ENCODE results near the gene KIF4A.
"Not testable (repeated sequence)": the region's sequence is repeated elsewhere in the genome, so short reads cannot be mapped to it uniquely, and the experiment has no call there.

KIF4A gene

GRCh38 chrX:70386235-70386634, 96.3 kb downstream of the KIF4A start:
- no peak for FAIRE-seq
- DNase-seq (ENCODE audit: low spot score) = no peak

GRCh38 chrX:70398899-70399298, 109.0 kb downstream of the KIF4A start:
- DNase-seq (ENCODE audit: low spot score) (no peak), FAIRE-seq (no peak)

GRCh38 chrX:70400181-70400580, 110.3 kb downstream of the KIF4A start:
- not testable (repeated sequence) for DNase-seq (ENCODE audit: low spot score); FAIRE-seq

- FAIRE-seq = no peak
- DNase-seq (ENCODE audit: low spot score) = no peak
These were observed 112.8 kb downstream of the KIF4A start for GRCh38 chrX:70402721-70403120.

GRCh38 chrX:70405003-70405402, 115.1 kb downstream of the KIF4A start:
- no peak for FAIRE-seq

GRCh38 chrX:70410921-70411320, 121.0 kb downstream of the KIF4A start:
- FAIRE-seq = no peak
- no peak for DNase-seq (ENCODE audit: low spot score)

More at GRCh38 chrX:70405003-70405402, 115.1 kb downstream of the KIF4A start:
- DNase-seq (ENCODE audit: low spot score) = no peak

GRCh38 chrX:70411475-70411874, 121.6 kb downstream of the KIF4A start:
- FAIRE-seq = no peak
- DNase-seq (ENCODE audit: low spot score) = no peak

- FAIRE-seq (no peak), DNase-seq (ENCODE audit: low spot score) (no peak)
These were observed 131.7 kb downstream of the KIF4A start for GRCh38 chrX:70421618-70422017.

GRCh38 chrX:70422851-70423341, 133.0 kb downstream of the KIF4A start, which contains the start of gene GDPD2:
TSS of gene GDPD2 (plus strand) at chrX:70423314. CDS start at chrX:70424985, 1,671 bp downstream.
- no peak for DNase-seq (ENCODE audit: low spot score)

GRCh38 chrX:70423936-70424675, 134.2 kb downstream of the KIF4A start:
- DNase-seq (ENCODE audit: low spot score) (no peak), FAIRE-seq (no peak)

More at GRCh38 chrX:70422851-70423341, 133.0 kb downstream of the KIF4A start, which contains the start of gene GDPD2:
- FAIRE-seq = no peak

- FAIRE-seq = no peak
- DNase-seq (ENCODE audit: low spot score) = no peak
These were observed 134.9 kb downstream of the KIF4A start for GRCh38 chrX:70424801-70425200.

- FAIRE-seq = no peak
- DNase-seq (ENCODE audit: low spot score) = no peak
These were observed 136.7 kb downstream of the KIF4A start for GRCh38 chrX:70426286-70427278.

- DNase-seq (ENCODE audit: low spot score) (no peak), FAIRE-seq (no peak)
These were observed 137.5 kb downstream of the KIF4A start for GRCh38 chrX:70427365-70427764.

GRCh38 chrX:70429759-70430158, 139.9 kb downstream of the KIF4A start:
- FAIRE-seq = no peak
- DNase-seq (ENCODE audit: low spot score) = no peak

GRCh38 chrX:70432936-70433847, 143.3 kb downstream of the KIF4A start:
- no peak for DNase-seq (ENCODE audit: low spot score)
- no peak for FAIRE-seq

GRCh38 chrX:70433848-70434351, 144.0 kb downstream of the KIF4A start:
- DNase-seq (ENCODE audit: low spot score) (peak; percentile 78), FAIRE-seq (no peak)

GRCh38 chrX:70434352-70434866, 144.5 kb downstream of the KIF4A start:
- DNase-seq (ENCODE audit: low spot score) (peak; percentile 93), FAIRE-seq (no peak)

- FAIRE-seq (no peak), DNase-seq (ENCODE audit: low spot score) (peak; percentile 32)
These were observed 145.1 kb downstream of the KIF4A start for GRCh38 chrX:70434914-70435586.

GRCh38 chrX:70436343-70436742, 146.4 kb downstream of the KIF4A start:
- FAIRE-seq (no peak), DNase-seq (ENCODE audit: low spot score) (no peak)

GRCh38 chrX:70437011-70437410, 147.1 kb downstream of the KIF4A start:
- DNase-seq (ENCODE audit: low spot score) (no peak), FAIRE-seq (no peak)
